ENCODE data around the gene CLOCK.

Gene CLOCK

DNA sequence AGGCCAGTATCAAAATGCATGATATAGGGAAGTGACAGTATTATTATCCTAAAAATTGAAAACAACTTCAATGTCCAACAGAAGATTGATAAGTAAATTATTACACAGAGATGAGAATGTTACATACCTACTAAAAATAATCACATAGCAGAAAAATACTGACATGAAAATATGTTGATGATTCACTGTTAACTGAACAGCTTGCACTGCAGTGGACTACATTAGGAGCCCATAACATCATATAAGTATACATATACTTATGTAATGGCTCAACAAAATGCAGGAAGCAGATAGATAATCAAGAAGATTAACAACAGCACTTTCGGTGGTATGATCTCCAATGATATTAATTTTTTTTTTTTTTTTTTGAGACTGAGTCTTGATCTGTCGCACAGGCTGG, 7.1 kb downstream of the CLOCK start:
- TF ChIP-seq POLR2AphosphoS5 (IDR thresholded peaks at IDR 0.05; ENCODE audit: low read depth, low read length) (no peak), FOXP2 (optimal IDR thresholded peaks at IDR 0.05; ENCODE audit: borderline replicate concordance, extremely low read depth, extremely low read length, insufficient read depth) (no peak), SIN3A (IDR thresholded peaks at IDR 0.05; ENCODE audit: borderline replicate concordance, insufficient read depth, low read length) (no peak), TAF1 (IDR thresholded peaks at IDR 0.05; ENCODE audit: borderline replicate concordance, insufficient read depth, low read length) (no peak), REST (IDR thresholded peaks at IDR 0.05; ENCODE audit: insufficient read depth in 1 of 2, low read depth in 2 of 2, low read length in 2 of 2) (no peak)

DNA sequence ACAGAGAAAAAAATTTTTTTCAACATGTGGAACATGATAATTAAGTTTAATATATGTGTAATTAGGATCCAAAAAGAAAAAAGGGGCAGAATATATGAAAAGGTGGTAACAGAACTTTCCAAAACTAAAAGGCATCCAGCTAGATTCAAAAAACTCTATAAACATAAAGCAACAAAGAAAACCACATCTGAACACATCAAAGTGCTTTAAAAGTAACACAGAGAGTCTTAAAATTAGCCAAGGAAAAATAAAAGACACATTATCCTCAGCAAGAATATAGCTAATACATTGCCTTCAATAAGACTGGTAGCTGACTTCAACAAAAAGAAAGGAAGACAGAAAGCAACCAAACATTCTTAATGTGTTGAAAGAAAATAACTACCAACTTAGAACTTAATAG, 8.2 kb downstream of the CLOCK start:
- TF ChIP-seq TAF1 (IDR thresholded peaks at IDR 0.05; ENCODE audit: borderline replicate concordance, insufficient read depth, low read length) (no peak), FOXP2 (optimal IDR thresholded peaks at IDR 0.05; ENCODE audit: borderline replicate concordance, extremely low read depth, extremely low read length, insufficient read depth) (no peak), POLR2AphosphoS5 (IDR thresholded peaks at IDR 0.05; ENCODE audit: low read depth, low read length) (no peak), SIN3A (IDR thresholded peaks at IDR 0.05; ENCODE audit: borderline replicate concordance, insufficient read depth, low read length) (no peak), REST (IDR thresholded peaks at IDR 0.05; ENCODE audit: insufficient read depth in 1 of 2, low read depth in 2 of 2, low read length in 2 of 2) (no peak)

GRCh38 chr4:55534306-55534705, 12.4 kb downstream of the CLOCK start:
- TF ChIP-seq POLR2AphosphoS5 (IDR thresholded peaks at IDR 0.05; ENCODE audit: low read depth, low read length) (no peak), REST (IDR thresholded peaks at IDR 0.05; ENCODE audit: insufficient read depth in 1 of 2, low read depth in 2 of 2, low read length in 2 of 2) (no peak), SIN3A (IDR thresholded peaks at IDR 0.05; ENCODE audit: borderline replicate concordance, insufficient read depth, low read length) (no peak), FOXP2 (optimal IDR thresholded peaks at IDR 0.05; ENCODE audit: borderline replicate concordance, extremely low read depth, extremely low read length, insufficient read depth) (no peak), TAF1 (IDR thresholded peaks at IDR 0.05; ENCODE audit: borderline replicate concordance, insufficient read depth, low read length) (no peak)

GRCh38 chr4:55530691-55531090, 16.0 kb downstream of the CLOCK start:
- no peak for TF ChIP-seq SIN3A (IDR thresholded peaks at IDR 0.05; ENCODE audit: borderline replicate concordance, insufficient read depth, low read length)

GRCh38 chr4:55530167-55530566, 16.5 kb downstream of the CLOCK start:
- TF ChIP-seq REST (IDR thresholded peaks at IDR 0.05; ENCODE audit: insufficient read depth in 1 of 2, low read depth in 2 of 2, low read length in 2 of 2) (no peak), SIN3A (IDR thresholded peaks at IDR 0.05; ENCODE audit: borderline replicate concordance, insufficient read depth, low read length) (no peak), FOXP2 (optimal IDR thresholded peaks at IDR 0.05; ENCODE audit: borderline replicate concordance, extremely low read depth, extremely low read length, insufficient read depth) (no peak), TAF1 (IDR thresholded peaks at IDR 0.05; ENCODE audit: borderline replicate concordance, insufficient read depth, low read length) (no peak), POLR2AphosphoS5 (IDR thresholded peaks at IDR 0.05; ENCODE audit: low read depth, low read length) (no peak)

All from PFSK-1 (cell line).